Mammary epithelial cell (primary cell): Measurements from ENCODE around the gene SHQ1.

Experiments used
- EZH2 ChIP-seq: IDR thresholded peaks from 2 replicates; pipeline ENCODE4 v1.6.1; 2012; ENCODE audit warnings: low read length, inconsistent platforms, borderline replicate concordance
- TF ChIP-seq, protein P1 (sequence below), 2 donors: IDR thresholded peaks in 1 of 2; conservative IDR thresholded peaks in 1 of 2; 2 replicates each; pipeline ENCODE4 v1.5.1; 2011 to 2012; ENCODE audit warnings: inconsistent platforms in 2 of 2, low read length in 2 of 2, mild to moderate bottlenecking in 2 of 2, control low read depth in 1 of 2, low read depth in 1 of 2; ENCODE audit not compliant: insufficient read depth in 1 of 2; ENCODE audit errors: extremely low read depth in 1 of 2

DNA sequence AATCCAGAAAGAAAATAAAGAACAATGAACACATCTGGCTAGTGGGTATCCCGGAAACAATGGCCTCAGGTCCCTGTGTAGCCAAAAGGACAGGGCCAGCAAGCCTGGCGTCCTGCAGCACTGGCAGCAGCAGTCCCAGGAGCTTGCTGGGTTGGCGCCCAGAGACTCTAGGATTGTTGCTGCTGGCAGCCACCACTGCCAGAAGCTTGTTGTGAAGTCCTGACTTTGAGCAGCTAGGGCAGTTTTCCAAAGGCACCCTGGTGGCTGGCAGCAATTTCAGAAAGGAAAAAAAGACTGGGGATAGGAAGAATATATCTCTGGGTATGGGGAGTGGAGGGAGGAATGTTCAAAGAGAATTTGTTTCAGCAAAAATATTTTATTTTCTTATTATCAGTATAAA, 11.3 kb downstream of the SHQ1 start:
- TF ChIP-seq, protein P1, sequence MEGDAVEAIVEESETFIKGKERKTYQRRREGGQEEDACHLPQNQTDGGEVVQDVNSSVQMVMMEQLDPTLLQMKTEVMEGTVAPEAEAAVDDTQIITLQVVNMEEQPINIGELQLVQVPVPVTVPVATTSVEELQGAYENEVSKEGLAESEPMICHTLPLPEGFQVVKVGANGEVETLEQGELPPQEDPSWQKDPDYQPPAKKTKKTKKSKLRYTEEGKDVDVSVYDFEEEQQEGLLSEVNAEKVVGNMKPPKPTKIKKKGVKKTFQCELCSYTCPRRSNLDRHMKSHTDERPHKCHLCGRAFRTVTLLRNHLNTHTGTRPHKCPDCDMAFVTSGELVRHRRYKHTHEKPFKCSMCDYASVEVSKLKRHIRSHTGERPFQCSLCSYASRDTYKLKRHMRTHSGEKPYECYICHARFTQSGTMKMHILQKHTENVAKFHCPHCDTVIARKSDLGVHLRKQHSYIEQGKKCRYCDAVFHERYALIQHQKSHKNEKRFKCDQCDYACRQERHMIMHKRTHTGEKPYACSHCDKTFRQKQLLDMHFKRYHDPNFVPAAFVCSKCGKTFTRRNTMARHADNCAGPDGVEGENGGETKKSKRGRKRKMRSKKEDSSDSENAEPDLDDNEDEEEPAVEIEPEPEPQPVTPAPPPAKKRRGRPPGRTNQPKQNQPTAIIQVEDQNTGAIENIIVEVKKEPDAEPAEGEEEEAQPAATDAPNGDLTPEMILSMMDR (conservative IDR thresholded peaks at IDR 0.05 in 1 of 2, IDR thresholded peaks at IDR 0.05 in 1 of 2; ENCODE audit: extremely low read depth in 1 of 2, insufficient read depth in 1 of 2, low read depth in 1 of 2, low read length in 2 of 2), result no peak
- no peak for TF ChIP-seq EZH2
